Left lobe of liver (tissue), 2 donors: Measurements from ENCODE around the gene LARGE1. TPM values are rescaled to one million over a fixed set of nuclear protein-coding genes. Genes with fewer than 3 reads are reported as not detected.

Source experiments
- ATAC-seq: fragments of 200-7000 bp; cut with Tn5 transposase; one replicate; pipeline ENCODE4 v1.9.1; 2020; ENCODE audit warnings: mild to moderate bottlenecking, moderate library complexity
- DNase-seq: peaks from one replicate; pipeline ENCODE4 v3.0.0-alpha.2; 2020; ENCODE audit warnings: low spot score
- total RNA-seq: library from RNA; stranded (reverse); gene quantifications from one replicate; pipeline ENCODE4 v1.2.1, GENCODE V29; 2021
- donor health status: DM: no; HTN: no; CAD: no; lungs with moderate emphysema.
- donor health status: DM: no; HTN: yes; CAD: no.

The LARGE1 gene
- total RNA-seq, 1 donor from 2014 or later: 27.2 TPM

GRCh38 chr22:33887173-33887572 is 33.1 kb downstream of the LARGE1 start:
- no peak for ATAC-seq
- no peak for DNase-seq

- DNase-seq (no peak), ATAC-seq (no peak)
These were observed 33.6 kb downstream of the LARGE1 start for GRCh38 chr22:33886696-33887095.

- ATAC-seq: no peak
- DNase-seq: no peak
These were observed 35.4 kb downstream of the LARGE1 start for GRCh38 chr22:33884829-33885228.

GRCh38 chr22:33883961-33884808 is 36.1 kb downstream of the LARGE1 start:
- ATAC-seq: no peak
- DNase-seq: no peak

- DNase-seq (no peak), ATAC-seq (no peak)
These were observed 36.7 kb downstream of the LARGE1 start for GRCh38 chr22:33883561-33883960.

- ATAC-seq (no peak), DNase-seq (no peak)
These were observed 37.3 kb downstream of the LARGE1 start for GRCh38 chr22:33882991-33883390.

- ATAC-seq: no peak
- no peak for DNase-seq
These were observed 39.3 kb downstream of the LARGE1 start for GRCh38 chr22:33880986-33881385.

GRCh38 chr22:33879796-33880195 is 40.5 kb downstream of the LARGE1 start:
- DNase-seq (no peak), ATAC-seq (no peak)

- peak; percentile 33 for ATAC-seq
- no peak for DNase-seq
These were observed 45.0 kb downstream of the LARGE1 start for GRCh38 chr22:33875316-33875715.

GRCh38 chr22:33874206-33874605 is 46.1 kb downstream of the LARGE1 start:
- DNase-seq (no peak), ATAC-seq (peak; percentile 67)

- ATAC-seq: no peak
- DNase-seq: no peak
These were observed 46.6 kb downstream of the LARGE1 start for GRCh38 chr22:33873666-33874065.

GRCh38 chr22:33873186-33873585 is 47.1 kb downstream of the LARGE1 start:
- DNase-seq (no peak), ATAC-seq (peak; percentile 37)

GRCh38 chr22:33871935-33872334 is 48.3 kb downstream of the LARGE1 start:
- DNase-seq (no peak), ATAC-seq (no peak)

GRCh38 chr22:33869946-33870345 is 50.3 kb downstream of the LARGE1 start:
- no peak for DNase-seq
- ATAC-seq: no peak

- ATAC-seq (no peak), DNase-seq (no peak)
These were observed 52.3 kb downstream of the LARGE1 start for GRCh38 chr22:33867971-33868370.

GRCh38 chr22:33867118-33867866 is 53.0 kb downstream of the LARGE1 start:
- ATAC-seq: peak; percentile 61
- no peak for DNase-seq

- ATAC-seq: no peak
- DNase-seq: no peak
These were observed 53.8 kb downstream of the LARGE1 start for GRCh38 chr22:33866511-33866910.

GRCh38 chr22:33865996-33866395 is 54.3 kb downstream of the LARGE1 start:
- DNase-seq (no peak), ATAC-seq (no peak)

- DNase-seq: no peak
- ATAC-seq: no peak
These were observed 55.0 kb downstream of the LARGE1 start for GRCh38 chr22:33865248-33865647.

- peak; percentile 86 for ATAC-seq
These were observed 55.5 kb downstream of the LARGE1 start for GRCh38 chr22:33864723-33865130.

GRCh38 chr22:33861216-33861875 is 58.9 kb downstream of the LARGE1 start:
- no peak for DNase-seq
- peak; percentile 16 for ATAC-seq

More at GRCh38 chr22:33864723-33865130, 55.5 kb downstream of the LARGE1 start:
- DNase-seq: peak; percentile 52

GRCh38 chr22:33860386-33860785 is 59.9 kb downstream of the LARGE1 start:
- ATAC-seq (no peak), DNase-seq (no peak)
